ENCODE data around the gene MEG3.

Gene MEG3

GRCh38 chr14:100834794-100835547 is 9.1 kb downstream of the MEG3 start:
- no peak for DNase-seq

GRCh38 chr14:100835548-100836310 is 9.8 kb downstream of the MEG3 start:
- DNase-seq, result no peak

GRCh38 chr14:100836311-100836805 is 10.4 kb downstream of the MEG3 start:
- DNase-seq, result no peak

GRCh38 chr14:100836941-100837804 is 11.3 kb downstream of the MEG3 start:
- DNase-seq, result no peak

- DNase-seq, result no peak
Observed at GRCh38 chr14:100837805-100838350, 12.0 kb downstream of the MEG3 start.

- no peak for DNase-seq
Observed at GRCh38 chr14:100838493-100839314, 12.8 kb downstream of the MEG3 start.

GRCh38 chr14:100839315-100839585 is 13.3 kb downstream of the MEG3 start:
- DNase-seq, result no peak

GRCh38 chr14:100839681-100840111 is 13.8 kb downstream of the MEG3 start:
- DNase-seq, result no peak

GRCh38 chr14:100840286-100841065 is 14.6 kb downstream of the MEG3 start:
- DNase-seq, result no peak

GRCh38 chr14:100841066-100841760 is 15.3 kb downstream of the MEG3 start:
- DNase-seq, result no peak

GRCh38 chr14:100841761-100842403 is 16.0 kb downstream of the MEG3 start:
- DNase-seq, result peak; percentile 88

- DNase-seq, result no peak
Observed at GRCh38 chr14:100842799-100843198, 16.9 kb downstream of the MEG3 start.

- DNase-seq, result no peak
Observed at GRCh38 chr14:100844082-100844408, 18.1 kb downstream of the MEG3 start.

GRCh38 chr14:100844421-100844820 is 18.5 kb downstream of the MEG3 start:
- DNase-seq, result no peak

GRCh38 chr14:100844846-100845245 is 18.9 kb downstream of the MEG3 start:
- DNase-seq, result no peak

GRCh38 chr14:100845341-100845740 is 19.4 kb downstream of the MEG3 start:
- no peak for DNase-seq

- DNase-seq, result no peak
Observed at GRCh38 chr14:100846309-100846859, 20.5 kb downstream of the MEG3 start.

GRCh38 chr14:100849115-100849781 is 23.3 kb downstream of the MEG3 start:
- no peak for DNase-seq

GRCh38 chr14:100850841-100851585 is 25.1 kb downstream of the MEG3 start:
- DNase-seq, result peak; percentile 45
